NCI-H2227 treated with DMSO at 0.1 percent for 48 hours (cell line): Measurements from ENCODE around the gene TSPAN6.

Source experiments
- DNase-seq: peaks from one replicate; lab custom pipeline; 2025; lab: John Stamatoyannopoulos, UW

TSPAN6 gene

GRCh38 chrX:100584611-100585010, 52.0 kb downstream of the TSPAN6 start, which contains the start of gene TNMD:
TSS of gene TNMD (plus strand) at chrX:100584936. CDS start at chrX:100585019, 83 bp downstream.
- DNase-seq = no peak
